ENCODE results near the gene MACROH2A1. TPM values are rescaled to one million over a fixed set of nuclear protein-coding genes. Genes with fewer than 3 reads are reported as not detected.

MACROH2A1 gene
- polyA plus RNA-seq, 2 of the 4 experiments (the other 2 are of a cell fraction) = 158 to 172 TPM

- no peak for TF ChIP-seq CEBPB (IDR thresholded peaks at IDR 0.05)
- TF ChIP-seq ZFP36 (IDR thresholded peaks at IDR 0.05; ENCODE audit: borderline replicate concordance, partially characterized antibody) = no peak
- TF ChIP-seq RARB (CRISPR knock-in tag; IDR thresholded peaks at IDR 0.05) = no peak
- no peak for TF ChIP-seq CBX2 (IDR thresholded peaks at IDR 0.05; ENCODE audit: borderline replicate concordance, low read depth)
- no peak for TF ChIP-seq NFE2L2 (conservative IDR thresholded peaks at IDR 0.05; ENCODE audit: low read length)
- TF ChIP-seq ESRRA (IDR thresholded peaks at IDR 0.05; ENCODE audit: borderline replicate concordance, low read length) = no peak
- no peak for TF ChIP-seq FOSB (CRISPR knock-in tag; IDR thresholded peaks at IDR 0.05)
- no peak for TF ChIP-seq ELK1 (IDR thresholded peaks at IDR 0.05; ENCODE audit: low read depth, low read length)
- TF ChIP-seq JUNB (IDR thresholded peaks at IDR 0.05) = no peak
- TF ChIP-seq RNF2 (IDR thresholded peaks at IDR 0.05; ENCODE audit: borderline replicate concordance, low read depth) = no peak
- TF ChIP-seq CBX8 (IDR thresholded peaks at IDR 0.05) = no peak
- peak; percentile 55; the same call in 1 of the 2 replicates for TF ChIP-seq ZSCAN20 (CRISPR knock-in tag; IDR thresholded peaks at IDR 0.05)
- no peak for TF ChIP-seq HDAC2 (IDR thresholded peaks at IDR 0.05)
- TF ChIP-seq CHD2 (IDR thresholded peaks at IDR 0.05; ENCODE audit: low read length, partially characterized antibody) = no peak
- TF ChIP-seq SMC3 (IDR thresholded peaks at IDR 0.05) = no peak
- no peak for TF ChIP-seq NPAS2 (CRISPR knock-in tag; IDR thresholded peaks at IDR 0.05; ENCODE audit: borderline replicate concordance)
- TF ChIP-seq RCOR1 (IDR thresholded peaks at IDR 0.05; ENCODE audit: low read depth, low read length) = no peak
- peak; percentile 91 for TF ChIP-seq POLR2A (IDR thresholded peaks at IDR 0.05; ENCODE audit: low read length)
- TF ChIP-seq PHF8 (IDR thresholded peaks at IDR 0.05; ENCODE audit: borderline replicate concordance, low read depth) = peak; percentile 24
- no peak for TF ChIP-seq MAFK (IDR thresholded peaks at IDR 0.05; ENCODE audit: partially characterized antibody)
- no peak for TF ChIP-seq ATOH8 (CRISPR knock-in tag; IDR thresholded peaks at IDR 0.05; ENCODE audit: low read depth)
- TF ChIP-seq BCL3 (IDR thresholded peaks at IDR 0.05) = peak; percentile 51; the same call in 1 of the 3 replicates
- TF ChIP-seq HOXB13 (CRISPR knock-in tag; IDR thresholded peaks at IDR 0.05; ENCODE audit: low read depth) = peak; percentile 77; the same call in 1 of the 2 replicates
- TF ChIP-seq JUN (IDR thresholded peaks at IDR 0.05) = peak; percentile 78 to 82
- TF ChIP-seq BHLHE40 (IDR thresholded peaks at IDR 0.05; ENCODE audit: low read depth, low read length) = peak; percentile 52; the same call in 1 of the 2 replicates
- TF ChIP-seq HMGXB4 (CRISPR knock-in tag; IDR thresholded peaks at IDR 0.05; ENCODE audit: borderline replicate concordance) = peak; percentile 41; the same call in 1 of the 2 replicates
Measured at GRCh38 chr5:135398855-135399793, at the start of gene MACROH2A1 (continued).
